Suprapubic skin (tissue), 3 donors: ENCODE measurements around the gene ZNF205.

ENCODE experiments used
- EP300 ChIP-seq: sonication (generic); formaldehyde crosslinking; IDR thresholded peaks from one replicate; pipeline ENCODE4 v1.6.1; 2017; ENCODE audit warnings: antibody characterized with exemption
- POLR2A ChIP-seq, 2 donors: fragments of 450-650 bp; IDR thresholded peaks; one replicate each; pipeline ENCODE4 v1.6.1; 2017; ENCODE audit warnings: antibody characterized with exemption in 2 of 2, mild to moderate bottlenecking in 2 of 2, moderate library complexity in 2 of 2
- TF ChIP-seq, protein P1 (sequence below), 2 donors: fragments of 200-600 bp in 1 of 2; fragments of 450-650 bp in 1 of 2; sonication (generic) in 1 of 2; IDR thresholded peaks; one replicate each; pipeline ENCODE4 v1.5.1; 2016 to 2019; ENCODE audit warnings: antibody characterized with exemption in 2 of 2, mild to moderate bottlenecking in 1 of 2, moderate library complexity in 1 of 2

- TF ChIP-seq, protein P1, sequence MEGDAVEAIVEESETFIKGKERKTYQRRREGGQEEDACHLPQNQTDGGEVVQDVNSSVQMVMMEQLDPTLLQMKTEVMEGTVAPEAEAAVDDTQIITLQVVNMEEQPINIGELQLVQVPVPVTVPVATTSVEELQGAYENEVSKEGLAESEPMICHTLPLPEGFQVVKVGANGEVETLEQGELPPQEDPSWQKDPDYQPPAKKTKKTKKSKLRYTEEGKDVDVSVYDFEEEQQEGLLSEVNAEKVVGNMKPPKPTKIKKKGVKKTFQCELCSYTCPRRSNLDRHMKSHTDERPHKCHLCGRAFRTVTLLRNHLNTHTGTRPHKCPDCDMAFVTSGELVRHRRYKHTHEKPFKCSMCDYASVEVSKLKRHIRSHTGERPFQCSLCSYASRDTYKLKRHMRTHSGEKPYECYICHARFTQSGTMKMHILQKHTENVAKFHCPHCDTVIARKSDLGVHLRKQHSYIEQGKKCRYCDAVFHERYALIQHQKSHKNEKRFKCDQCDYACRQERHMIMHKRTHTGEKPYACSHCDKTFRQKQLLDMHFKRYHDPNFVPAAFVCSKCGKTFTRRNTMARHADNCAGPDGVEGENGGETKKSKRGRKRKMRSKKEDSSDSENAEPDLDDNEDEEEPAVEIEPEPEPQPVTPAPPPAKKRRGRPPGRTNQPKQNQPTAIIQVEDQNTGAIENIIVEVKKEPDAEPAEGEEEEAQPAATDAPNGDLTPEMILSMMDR (IDR thresholded peaks at IDR 0.05) = no peak
- TF ChIP-seq POLR2A (IDR thresholded peaks at IDR 0.05) (no peak), EP300 (no peak)
These were observed 16.5 kb upstream of the ZNF205 start for GRCh38 chr16:3095869-3096268.
